Head of caudate nucleus (tissue), 42 donors: ENCODE results near the gene PRB4.
"Not testable (repeated sequence)": the region's sequence is repeated elsewhere in the genome, so short reads cannot be mapped to it uniquely, and the experiment has no call there.

Experiments used
- DNase-seq, 42 donors: peaks; one replicate each; pipeline versions ENCODE4 v3.0.0 to v3.0.0-alpha.2; 2020 to 2021; ENCODE audit warnings: mixed read lengths in 7 of 42
- intact Hi-C: fragments of 100-400 bp; cut with DNase I; formaldehyde crosslinking; loops from one replicate; pipeline ENCODE4 v1.15.0; 2022

The PRB4 gene

GRCh38 chr12:11310336-11310735 lies at the start of gene PRB4:
TSS of gene PRB4 (minus strand) at chr12:11310436. CDS start at chr12:11310398, 38 bp downstream.
- no peak for DNase-seq

GRCh38 chr12:11351736-11352135 lies 41.5 kb upstream of the PRB4 start:
- DNase-seq, intact Hi-C loops: not testable (repeated sequence)

More at GRCh38 chr12:11310336-11310735, at the start of gene PRB4:
- intact Hi-C loops = no loop called here

GRCh38 chr12:11348439-11348838 lies 38.2 kb upstream of the PRB4 start:
- no peak for DNase-seq
- intact Hi-C loops = no loop called here

GRCh38 chr12:11347810-11348209 lies 37.6 kb upstream of the PRB4 start:
- DNase-seq = no peak
- intact Hi-C loops = no loop called here

- intact Hi-C loops = no loop called here
- DNase-seq = no peak
These were observed 34.3 kb upstream of the PRB4 start for GRCh38 chr12:11344500-11344899.

- no peak for DNase-seq
- intact Hi-C loops = no loop called here
These were observed 14.2 kb upstream of the PRB4 start for GRCh38 chr12:11324426-11324825.

- DNase-seq = no peak
- intact Hi-C loops = no loop called here
These were observed 11.7 kb upstream of the PRB4 start for GRCh38 chr12:11321980-11322379.

GRCh38 chr12:11307143-11307542 lies 3.1 kb downstream of the PRB4 start:
- DNase-seq = no peak
- intact Hi-C loops = no loop called here

GRCh38 chr12:11273449-11273848 lies 36.8 kb downstream of the PRB4 start:
- no peak for DNase-seq
- intact Hi-C loops = no loop called here

GRCh38 chr12:11269607-11270006 lies 40.6 kb downstream of the PRB4 start, which contains the start of gene PRB3:
TSS of gene PRB3 (minus strand) at chr12:11269707. CDS start at chr12:11269669, 38 bp downstream.
- no peak for DNase-seq
- intact Hi-C loops = no loop called here

GRCh38 chr12:11264501-11264900 lies 45.7 kb downstream of the PRB4 start:
- DNase-seq = no peak
- intact Hi-C loops = no loop called here
